AG04450 (cell line): ENCODE measurements around the gene ZMYND11. TPM values are rescaled to one million over a fixed set of nuclear protein-coding genes. Genes with fewer than 3 reads are reported as not detected.
A peak's percentile ranks its signal among the peaks of the same experiment; 100 is the strongest.

ENCODE experiments used
- CTCF ChIA-PET: fragments of 300-600, 350-600 bp; formaldehyde crosslinking; extraction: SDS; loops from one replicate; lab custom pipeline; 2022; ENCODE audit warnings: antibody characterized with exemption, inconsistent platforms; lab: Charles Lee
- POLR2A ChIA-PET: fragments of 350-600 bp; formaldehyde crosslinking; extraction: SDS; loops from one replicate; lab custom pipeline; 2021; ENCODE audit warnings: antibody characterized with exemption, inconsistent platforms; lab: Yijun Ruan, JAX
- DNase-seq: peaks from one replicate; pipeline ENCODE4 v3.0.0-alpha.2; 2011; ENCODE audit warnings: low read depth, low spot score
- H3K27ac ChIP-seq: one replicate; pipeline ENCODE4 v1.5.1; 2012; ENCODE audit warnings: low read depth, low read length, control low read depth
- H3K27me3 ChIP-seq: one replicate; pipeline ENCODE4 v1.6.0; 2012; ENCODE audit warnings: low read length; ENCODE audit not compliant: control insufficient read depth, insufficient read depth
- H3K4me3 ChIP-seq: 2 replicates; pipeline ENCODE4 v1.5.1; 2011; ENCODE audit warnings: mild to moderate bottlenecking, low read depth, low read length, control low read depth
- H3K9me3 ChIP-seq: 2 replicates; pipeline ENCODE4 v1.5.1; 2012; ENCODE audit warnings: low read length; ENCODE audit not compliant: control insufficient read depth, insufficient read depth
- polyA plus RNA-seq: library from polyadenylated mRNA; depleted of rRNA; stranded (reverse); fragments of >200 nt; gene quantifications from 2 replicates; pipeline ENCODE4 v1.2.3, GENCODE V29; 2011
- TF ChIP-seq, protein P1 (sequence below): IDR thresholded peaks from 2 replicates; pipeline ENCODE4 v1.5.1; 2011; ENCODE audit warnings: low read depth, low read length, control low read depth, inconsistent platforms

Gene ZMYND11
- polyA plus RNA-seq, 1 experiment = 76.0 TPM

DNA sequence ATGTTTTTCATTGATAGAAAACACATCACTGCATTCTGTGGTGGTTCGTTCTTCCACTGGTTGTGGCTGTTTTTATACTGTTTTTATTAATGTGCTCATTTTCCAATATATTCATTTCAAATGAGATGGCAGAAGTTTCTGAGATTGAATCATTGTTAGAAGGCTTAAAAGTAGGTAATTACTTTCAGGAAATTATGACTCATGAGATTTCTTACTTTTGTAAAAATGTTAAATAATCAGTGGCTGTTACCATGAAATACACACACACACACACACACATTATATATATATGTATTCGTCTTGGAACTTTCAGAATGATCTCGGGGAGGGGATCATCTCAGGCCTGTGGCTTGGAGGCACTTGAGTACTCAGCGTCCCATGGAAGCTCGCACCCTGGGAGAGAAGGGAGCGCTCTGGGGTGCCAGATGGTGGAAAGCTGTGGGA, 66.1 kb downstream of the ZMYND11 start:
- no peaks in the 10 kb centered on the region for H3K27me3 ChIP-seq
- DNase-seq = no peak
- no peak overlapping the region for H3K4me3 ChIP-seq
- ChIA-PET POLR2A (no interaction called here), CTCF (no interaction called here)
- H3K9me3 ChIP-seq = no peaks in the 10 kb centered on the region
- TF ChIP-seq, protein P1, sequence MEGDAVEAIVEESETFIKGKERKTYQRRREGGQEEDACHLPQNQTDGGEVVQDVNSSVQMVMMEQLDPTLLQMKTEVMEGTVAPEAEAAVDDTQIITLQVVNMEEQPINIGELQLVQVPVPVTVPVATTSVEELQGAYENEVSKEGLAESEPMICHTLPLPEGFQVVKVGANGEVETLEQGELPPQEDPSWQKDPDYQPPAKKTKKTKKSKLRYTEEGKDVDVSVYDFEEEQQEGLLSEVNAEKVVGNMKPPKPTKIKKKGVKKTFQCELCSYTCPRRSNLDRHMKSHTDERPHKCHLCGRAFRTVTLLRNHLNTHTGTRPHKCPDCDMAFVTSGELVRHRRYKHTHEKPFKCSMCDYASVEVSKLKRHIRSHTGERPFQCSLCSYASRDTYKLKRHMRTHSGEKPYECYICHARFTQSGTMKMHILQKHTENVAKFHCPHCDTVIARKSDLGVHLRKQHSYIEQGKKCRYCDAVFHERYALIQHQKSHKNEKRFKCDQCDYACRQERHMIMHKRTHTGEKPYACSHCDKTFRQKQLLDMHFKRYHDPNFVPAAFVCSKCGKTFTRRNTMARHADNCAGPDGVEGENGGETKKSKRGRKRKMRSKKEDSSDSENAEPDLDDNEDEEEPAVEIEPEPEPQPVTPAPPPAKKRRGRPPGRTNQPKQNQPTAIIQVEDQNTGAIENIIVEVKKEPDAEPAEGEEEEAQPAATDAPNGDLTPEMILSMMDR = no peak
- no peak overlapping the region for H3K27ac ChIP-seq

DNA sequence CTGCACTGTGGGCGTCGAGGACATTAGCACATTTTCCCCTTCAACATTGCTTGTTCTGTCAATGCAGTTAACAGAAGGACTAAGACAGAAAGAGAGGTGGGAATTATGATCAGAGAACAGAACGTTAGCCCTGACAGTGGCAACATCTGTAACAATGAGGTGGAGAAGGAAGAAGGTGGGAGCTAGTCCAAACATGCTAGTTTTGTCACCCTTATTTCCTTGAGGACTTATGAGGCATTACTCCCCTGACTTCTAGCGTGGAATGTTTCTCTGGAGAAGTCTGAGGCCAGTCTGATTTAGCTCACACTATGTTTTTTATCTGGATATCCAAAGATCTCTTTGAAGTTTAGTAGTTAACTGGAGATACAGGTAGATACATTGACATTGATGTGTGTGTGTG, 73.4 kb downstream of the ZMYND11 start:
- no peak overlapping the region for H3K27ac ChIP-seq
- TF ChIP-seq, protein P1 = no peak
- no peak overlapping the region for H3K4me3 ChIP-seq
- no peak for DNase-seq
- no peaks in the 10 kb centered on the region for H3K9me3 ChIP-seq
- no peaks in the 10 kb centered on the region for H3K27me3 ChIP-seq
- ChIA-PET POLR2A (no interaction called here), CTCF (no interaction called here)

DNA sequence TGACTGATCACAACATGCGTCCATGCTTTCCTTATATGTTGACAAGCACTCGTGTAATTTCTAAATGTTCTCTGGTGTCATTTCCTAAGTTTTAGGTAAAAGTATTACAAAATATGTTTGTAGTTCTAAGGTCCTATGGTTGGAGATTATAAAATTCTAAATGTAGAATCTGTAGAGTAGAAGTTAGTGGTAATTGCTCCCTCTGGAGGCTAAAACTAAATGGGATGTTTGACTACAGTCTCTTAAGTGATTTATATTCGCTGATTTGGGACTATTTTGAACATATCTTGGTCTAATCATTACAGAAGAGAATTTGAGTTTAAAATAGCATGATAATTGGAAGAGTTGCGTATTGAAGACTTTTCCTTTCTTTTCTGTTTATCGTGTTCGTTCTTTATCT, 74.1 kb downstream of the ZMYND11 start:
- DNase-seq = no peak
- no peaks in the 10 kb centered on the region for H3K27me3 ChIP-seq
- H3K27ac ChIP-seq = no peak overlapping the region
- POLR2A ChIA-PET = no interaction called here
- TF ChIP-seq, protein P1 = peak; percentile 48
- CTCF ChIA-PET = no interaction called here
- H3K9me3 ChIP-seq = no peaks in the 10 kb centered on the region
- H3K4me3 ChIP-seq = no peak overlapping the region

DNA sequence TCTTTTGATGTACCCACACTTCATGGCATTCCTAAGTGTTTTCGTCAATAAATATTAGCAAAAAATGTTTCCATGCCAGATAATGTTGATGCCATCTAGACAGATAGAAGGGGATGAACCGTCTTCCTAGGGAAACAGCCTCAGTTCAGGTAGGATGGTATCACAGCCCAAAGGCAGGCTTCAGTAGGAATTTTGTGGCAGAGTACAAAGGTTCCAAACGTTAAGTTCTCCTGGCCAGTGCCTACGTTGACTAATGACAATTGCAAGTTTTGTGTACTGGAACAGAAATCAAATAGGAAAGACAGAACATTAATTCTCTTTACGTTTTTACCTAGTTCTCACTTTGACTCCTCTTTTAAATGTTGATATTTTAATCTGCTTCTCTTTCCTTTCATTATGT, 75.0 kb downstream of the ZMYND11 start:
- ChIA-PET CTCF (no interaction called here), POLR2A (no interaction called here)
- TF ChIP-seq, protein P1 = no peak
- DNase-seq = no peak
- Histone ChIP-seq H3K9me3 (no peaks in the 10 kb centered on the region), H3K4me3 (no peak overlapping the region), H3K27ac (no peak overlapping the region), H3K27me3 (no peaks in the 10 kb centered on the region)

DNA sequence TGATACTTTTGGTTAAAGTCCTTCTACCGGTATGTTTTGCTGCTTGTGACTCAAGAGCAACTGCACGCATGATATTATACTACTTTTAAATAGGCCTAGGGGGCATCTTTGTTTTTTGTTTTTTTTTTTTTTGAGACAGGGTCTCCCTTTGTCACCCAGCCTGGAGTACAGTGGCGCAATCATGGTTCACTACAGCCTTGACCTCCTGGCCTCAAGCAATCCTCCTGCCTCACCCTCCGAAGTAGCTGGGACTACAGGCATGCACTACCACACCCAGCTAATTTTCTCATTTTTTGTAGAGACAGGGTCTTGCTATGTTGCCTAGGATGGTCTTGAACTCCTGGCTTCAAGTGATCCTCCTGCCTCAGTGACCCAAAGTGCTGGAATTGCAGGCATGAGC, 80.2 kb downstream of the ZMYND11 start:
- Histone ChIP-seq H3K4me3 (no peak overlapping the region), H3K27ac (no peak overlapping the region), H3K27me3 (no peaks in the 10 kb centered on the region), H3K9me3 (no peaks in the 10 kb centered on the region)
- CTCF ChIA-PET = no interaction called here
- TF ChIP-seq, protein P1 = no peak
- POLR2A ChIA-PET = no interaction called here
- DNase-seq = no peak
